WTC11 (cell line): ENCODE results near the gene CNPY3. TPM values are rescaled to one million over a fixed set of nuclear protein-coding genes. Genes with fewer than 3 reads are reported as not detected.

Experiments
- ATAC-seq: fragments of 200-7000 bp; cut with Tn5 transposase; 2 replicates; pipeline ENCODE4 v1.10.0; 2021; ENCODE audit warnings: mild to moderate bottlenecking, moderate library complexity
- Bru-seq: library from RNA; stranded (reverse); fragments of 400-500 nt; gene quantifications from one replicate; lab custom pipeline; 2021; lab: Mats Ljungman, UMichigan
- CTCF ChIA-PET: fragments of 300-600 bp; sonication (Branson Sonifier 250); formaldehyde crosslinking; loops from one replicate; lab custom pipeline; 2021; ENCODE audit warnings: antibody characterized with exemption; lab: Charles Lee
- POLR2A ChIA-PET: fragments of 350-600 bp; sonication (Branson Sonifier 250); formaldehyde crosslinking; loops from one replicate; lab custom pipeline; 2021; ENCODE audit warnings: antibody characterized with exemption; lab: Charles Lee
- DNase-seq: peaks from one replicate; pipeline ENCODE4 v3.0.0; 2021; ENCODE audit warnings: low spot score
- H3K27ac Mint-ChIP-seq: 2 replicates; pipeline ENCODE4 v1.8.0; 2021; ENCODE audit warnings: mixed read lengths
- H3K27me3 Mint-ChIP-seq: 2 replicates; pipeline ENCODE4 v1.8.0; 2021; ENCODE audit warnings: low read depth, mild to moderate bottlenecking, moderate library complexity, mixed read lengths
- H3K36me3 Mint-ChIP-seq: 2 replicates; pipeline ENCODE4 v1.8.0; 2021; ENCODE audit warnings: mixed read lengths
- H3K4me1 Mint-ChIP-seq: 2 replicates; pipeline ENCODE4 v1.8.0; 2022; ENCODE audit warnings: mixed read lengths
- H3K4me3 Mint-ChIP-seq: 2 replicates; pipeline ENCODE4 v1.8.0; 2021; ENCODE audit warnings: mild to moderate bottlenecking, moderate library complexity, mixed read lengths
- H3K9me3 Mint-ChIP-seq: 2 replicates; pipeline ENCODE4 v1.8.0; 2021; ENCODE audit warnings: mixed read lengths
- ARID4B ChIP-seq: sonication (generic); formaldehyde crosslinking; IDR thresholded peaks from 2 replicates; pipeline ENCODE4 v1.8.0; 2023; ENCODE audit warnings: missing genetic modification reagents, mild to moderate bottlenecking, borderline replicate concordance
- CDX4 ChIP-seq: fragments of 250-450 bp; sonication (Bioruptor Pico); IDR thresholded peaks from 2 replicates; pipeline ENCODE4 v1.9.0; 2021; ENCODE audit warnings: moderate library complexity, mild to moderate bottlenecking, inconsistent platforms, borderline replicate concordance
- E2F4 ChIP-seq: sonication (generic); formaldehyde crosslinking; IDR thresholded peaks from 2 replicates; pipeline ENCODE4 v1.8.1; 2022; ENCODE audit warnings: low read depth, mild to moderate bottlenecking, moderate library complexity, missing genetic modification reagents, borderline replicate concordance
- EMX1 ChIP-seq: fragments of 250-450 bp; sonication (Bioruptor Pico); IDR thresholded peaks from 2 replicates; pipeline ENCODE4 v1.8.0; 2021; ENCODE audit warnings: mild to moderate bottlenecking
- FOXJ3 ChIP-seq: sonication (generic); formaldehyde crosslinking; IDR thresholded peaks from 2 replicates; pipeline ENCODE4 v1.9.0; 2021; ENCODE audit warnings: missing genetic modification reagents, mild to moderate bottlenecking, borderline replicate concordance
- MLX ChIP-seq: sonication (generic); formaldehyde crosslinking; IDR thresholded peaks from 2 replicates; pipeline ENCODE4 v1.8.1; 2023; ENCODE audit warnings: mild to moderate bottlenecking, missing genetic modification reagents, moderate library complexity
- MXD4 ChIP-seq: fragments of 250-450 bp; sonication (Bioruptor Pico); IDR thresholded peaks from 2 replicates; pipeline ENCODE4 v1.8.0; 2021; ENCODE audit warnings: mild to moderate bottlenecking, moderate library complexity, borderline replicate concordance
- PRDM15 ChIP-seq: sonication (generic); formaldehyde crosslinking; IDR thresholded peaks from 2 replicates; pipeline ENCODE4 v1.8.0; 2022; ENCODE audit warnings: missing genetic modification reagents
- SMAD3 ChIP-seq: sonication (generic); formaldehyde crosslinking; IDR thresholded peaks from 2 replicates; pipeline ENCODE4 v1.8.0; 2022; ENCODE audit warnings: missing genetic modification reagents, mild to moderate bottlenecking, borderline replicate concordance
- ZBTB21 ChIP-seq: sonication (generic); formaldehyde crosslinking; IDR thresholded peaks from 2 replicates; pipeline ENCODE4 v1.8.1; 2023; ENCODE audit warnings: mild to moderate bottlenecking, missing genetic modification reagents, borderline replicate concordance
- ZBTB43 ChIP-seq: sonication (generic); formaldehyde crosslinking; IDR thresholded peaks from 2 replicates; pipeline ENCODE4 v1.8.1; 2023; ENCODE audit warnings: mild to moderate bottlenecking, missing genetic modification reagents
- ZNF138 ChIP-seq: sonication (generic); formaldehyde crosslinking; conservative IDR thresholded peaks from 2 replicates; pipeline ENCODE4 v1.8.1; 2022; ENCODE audit warnings: mild to moderate bottlenecking, moderate library complexity, missing genetic modification reagents
- ZNF281 ChIP-seq: sonication (generic); formaldehyde crosslinking; IDR thresholded peaks from 2 replicates; pipeline ENCODE4 v1.8.0; 2023; ENCODE audit warnings: mild to moderate bottlenecking, missing genetic modification reagents
- ZNF423 ChIP-seq: fragments of 250-450 bp; sonication (Bioruptor Pico); IDR thresholded peaks from 2 replicates; pipeline ENCODE4 v2.1.2; 2022; ENCODE audit warnings: mild to moderate bottlenecking, moderate library complexity
- ZSCAN18 ChIP-seq: fragments of 250-450 bp; sonication (Bioruptor Pico); IDR thresholded peaks from 2 replicates; pipeline ENCODE4 v2.1.2; 2022; ENCODE audit warnings: mild to moderate bottlenecking, moderate library complexity
- long read RNA-seq, 3 experiments: library from RNA in 1 of 3; library from capped mRNA in 1 of 3; library from polyadenylated mRNA in 1 of 3; unstranded in 2 of 3; stranded (forward) in 1 of 3; transcript quantifications; one replicate each; pipeline ENCODE4 v2.0.0, GENCODE V29; 2021
- total RNA-seq: library from RNA; stranded (reverse); gene quantifications from 3 replicates; pipeline ENCODE4 v1.2.3, GENCODE V29; 2021

Gene CNPY3
- 67.0 to 88.7 TPM (median 86.5 TPM) in 3 replicates for total RNA-seq
- percentile 85 among the genes with signal in this experiment for Bru-seq, nascent RNA
- long read RNA-seq, experiment 1, transcript CNPY3-201 (6 exons, 1,704 nt) = major isoform, 186 of 256 reads
- long read RNA-seq, experiment 1, partial matches to known transcripts = 21 of 256 reads
- long read RNA-seq, experiment 1, other reads (novel, unspliced or antisense) = 49 of 256 reads
- long read RNA-seq, experiment 2, transcript CNPY3-201 (6 exons, 1,704 nt) = major isoform, 90 of 149 reads
- long read RNA-seq, experiment 2, partial matches to known transcripts = 36 of 149 reads
- long read RNA-seq, experiment 2, other reads (novel, unspliced or antisense) = 23 of 149 reads
- long read RNA-seq, experiment 3, transcript CNPY3-201 (6 exons, 1,704 nt) = major isoform, 223 of 330 reads
- long read RNA-seq, experiment 3, partial matches to known transcripts = 22 of 330 reads
- long read RNA-seq, experiment 3, other reads (novel, unspliced or antisense) = 85 of 330 reads

GRCh38 chr6:42928986-42929820 is at the start of gene CNPY3:
Gene CNPY3 (plus strand): TSS chr6:42929480. CDS start chr6:42929571, 91 bp downstream.
- Mint-ChIP-seq H3K27me3 (no peaks in the 10 kb centered on the region), H3K9me3 (no peaks in the 10 kb centered on the region), H3K4me1 (peaks cover 39% of the 10 kb centered on the region), H3K4me3 (peak within 1 kb of the TSS; percentile 99), H3K36me3 (peaks cover 11% of the 10 kb centered on the region), H3K27ac (peak within 1 kb of the TSS; percentile 100)
- peak; percentile 88 for ATAC-seq
- ChIA-PET POLR2A (interaction anchor here (0.6 to 2.1 kb wide), 30 partner anchors 10 to 1316 kb away, joined by 3 to 35 read pairs (median 4); partner anchors contain the start of genes BICRAL, CUL9, KLHDC3 and LRRC73), CTCF (interaction anchor here (0.5 to 2.5 kb wide), 16 partner anchors 13 to 477 kb away, joined by 3 to 28 read pairs (median 4); partner anchors contain the start of genes CUL7, KLHDC3, PPP2R5D and PTK7)
- DNase-seq = peak; percentile 96
- TF ChIP-seq ZSCAN18 (CRISPR knock-in tag) (no peak; the same call in 1 of the 2 replicates), ZNF423 (CRISPR knock-in tag) (no peak), MXD4 (CRISPR knock-in tag) (no peak), CDX4 (CRISPR knock-in tag) (no peak), FOXJ3 (CRISPR knock-in tag) (no peak), SMAD3 (CRISPR knock-in tag) (no peak), ZNF281 (CRISPR knock-in tag) (no peak), MLX (CRISPR knock-in tag) (0 out of 2 replicates have a peak, but pooled peaks have one; percentile 19), ZNF138 (CRISPR knock-in tag) (no peak), E2F4 (no peak), PRDM15 (CRISPR knock-in tag) (no peak; the same call in 1 of the 2 replicates), ZBTB21 (CRISPR knock-in tag) (no peak), ZBTB43 (CRISPR knock-in tag) (0 out of 2 replicates have a peak, but pooled peaks have one; percentile 15), EMX1 (CRISPR knock-in tag) (no peak), ARID4B (CRISPR knock-in tag) (peak; percentile 47; the same call in 1 of the 2 replicates)
